Measurements from ENCODE around the gene RNF207.

DNA sequence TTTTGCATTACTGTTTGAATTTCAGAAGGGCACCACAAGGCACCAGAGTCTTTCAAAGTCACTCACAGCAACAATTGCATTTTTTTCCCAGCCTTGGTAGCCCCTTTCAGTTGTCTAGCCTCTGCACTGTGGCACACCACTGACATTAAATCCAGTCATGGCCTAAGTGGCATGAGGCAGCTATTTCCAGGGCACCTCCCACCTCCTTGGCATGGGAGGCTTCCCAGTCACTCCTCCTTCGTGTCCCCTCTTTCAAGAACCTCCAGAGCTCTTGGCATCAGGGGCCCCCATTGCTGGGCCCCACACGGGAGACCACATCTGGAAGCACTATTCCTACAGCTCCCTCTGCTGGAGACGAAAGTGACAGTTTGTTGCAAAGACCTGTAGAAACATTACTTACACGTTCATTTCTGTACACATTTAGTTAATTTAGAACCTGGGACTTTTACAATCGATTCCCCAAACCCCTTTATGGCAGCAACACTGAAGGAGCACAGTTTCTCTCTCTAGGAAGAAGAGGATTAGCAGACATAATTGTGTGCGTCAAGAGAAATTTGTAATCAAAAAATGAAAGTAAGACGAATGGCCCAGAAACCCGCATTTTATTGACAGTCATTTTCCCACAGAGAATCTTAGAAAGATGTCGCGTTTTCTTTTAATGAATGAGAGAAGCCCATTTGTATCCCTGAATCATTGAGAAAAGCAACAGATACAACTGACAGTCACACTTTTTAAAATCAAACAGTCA, 20.1 kb upstream of the RNF207 start:
- no peak for TF ChIP-seq POLR2AphosphoS5 (IDR thresholded peaks at IDR 0.05)
- TF ChIP-seq, protein P1, sequence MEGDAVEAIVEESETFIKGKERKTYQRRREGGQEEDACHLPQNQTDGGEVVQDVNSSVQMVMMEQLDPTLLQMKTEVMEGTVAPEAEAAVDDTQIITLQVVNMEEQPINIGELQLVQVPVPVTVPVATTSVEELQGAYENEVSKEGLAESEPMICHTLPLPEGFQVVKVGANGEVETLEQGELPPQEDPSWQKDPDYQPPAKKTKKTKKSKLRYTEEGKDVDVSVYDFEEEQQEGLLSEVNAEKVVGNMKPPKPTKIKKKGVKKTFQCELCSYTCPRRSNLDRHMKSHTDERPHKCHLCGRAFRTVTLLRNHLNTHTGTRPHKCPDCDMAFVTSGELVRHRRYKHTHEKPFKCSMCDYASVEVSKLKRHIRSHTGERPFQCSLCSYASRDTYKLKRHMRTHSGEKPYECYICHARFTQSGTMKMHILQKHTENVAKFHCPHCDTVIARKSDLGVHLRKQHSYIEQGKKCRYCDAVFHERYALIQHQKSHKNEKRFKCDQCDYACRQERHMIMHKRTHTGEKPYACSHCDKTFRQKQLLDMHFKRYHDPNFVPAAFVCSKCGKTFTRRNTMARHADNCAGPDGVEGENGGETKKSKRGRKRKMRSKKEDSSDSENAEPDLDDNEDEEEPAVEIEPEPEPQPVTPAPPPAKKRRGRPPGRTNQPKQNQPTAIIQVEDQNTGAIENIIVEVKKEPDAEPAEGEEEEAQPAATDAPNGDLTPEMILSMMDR (IDR thresholded peaks at IDR 0.05) = peak in 2 of 4 experiments; percentile 18 to 48
- no peak for TF ChIP-seq POLR2A (IDR thresholded peaks at IDR 0.05)
